ENCODE results near the gene MICAL2.

Gene MICAL2

GRCh38 chr11:12266132-12266531 lies 155.7 kb downstream of the MICAL2 start:
- TF ChIP-seq, protein P1, sequence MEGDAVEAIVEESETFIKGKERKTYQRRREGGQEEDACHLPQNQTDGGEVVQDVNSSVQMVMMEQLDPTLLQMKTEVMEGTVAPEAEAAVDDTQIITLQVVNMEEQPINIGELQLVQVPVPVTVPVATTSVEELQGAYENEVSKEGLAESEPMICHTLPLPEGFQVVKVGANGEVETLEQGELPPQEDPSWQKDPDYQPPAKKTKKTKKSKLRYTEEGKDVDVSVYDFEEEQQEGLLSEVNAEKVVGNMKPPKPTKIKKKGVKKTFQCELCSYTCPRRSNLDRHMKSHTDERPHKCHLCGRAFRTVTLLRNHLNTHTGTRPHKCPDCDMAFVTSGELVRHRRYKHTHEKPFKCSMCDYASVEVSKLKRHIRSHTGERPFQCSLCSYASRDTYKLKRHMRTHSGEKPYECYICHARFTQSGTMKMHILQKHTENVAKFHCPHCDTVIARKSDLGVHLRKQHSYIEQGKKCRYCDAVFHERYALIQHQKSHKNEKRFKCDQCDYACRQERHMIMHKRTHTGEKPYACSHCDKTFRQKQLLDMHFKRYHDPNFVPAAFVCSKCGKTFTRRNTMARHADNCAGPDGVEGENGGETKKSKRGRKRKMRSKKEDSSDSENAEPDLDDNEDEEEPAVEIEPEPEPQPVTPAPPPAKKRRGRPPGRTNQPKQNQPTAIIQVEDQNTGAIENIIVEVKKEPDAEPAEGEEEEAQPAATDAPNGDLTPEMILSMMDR (IDR thresholded peaks at IDR 0.05; ENCODE audit: low read depth, low read length, missing control alignments): no peak
- in situ Hi-C loops (cut with HindIII; ENCODE audit: low sequenced_read_pairs): loop anchor here (25.0 kb wide), 1 partner anchor 454 kb away; no protein-coding TSS in a partner anchor
- no peak for DNase-seq (ENCODE audit: low read depth)
- no peak overlapping the region for H3K4me3 ChIP-seq (ENCODE audit: low read depth, low read length)

DNA sequence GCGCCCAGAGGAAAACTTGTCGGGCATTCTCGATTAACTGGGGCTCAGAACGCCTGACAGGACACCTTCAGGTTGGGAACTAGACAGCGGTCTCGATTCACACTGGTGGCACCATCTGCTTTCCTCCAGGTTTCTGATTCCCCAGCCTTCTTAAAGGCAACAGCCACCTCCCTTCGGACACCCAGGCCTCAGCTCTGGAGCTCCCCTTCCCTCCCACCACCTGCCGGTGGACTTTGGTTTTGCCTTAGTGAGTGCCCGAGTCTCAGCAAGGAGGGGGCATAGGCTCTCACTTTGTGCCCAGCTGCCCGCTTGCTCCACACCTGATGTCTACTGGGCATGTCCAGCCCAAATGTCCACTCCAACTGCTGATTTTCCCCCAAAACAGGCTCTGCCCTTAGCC lies 156.6 kb downstream of the MICAL2 start:
- no peak overlapping the region for H3K4me3 ChIP-seq (ENCODE audit: low read depth, low read length)
- in situ Hi-C loops (cut with HindIII; ENCODE audit: low sequenced_read_pairs): loop anchor here (25.0 kb wide), 1 partner anchor 455 kb away; no protein-coding TSS in a partner anchor
- TF ChIP-seq, protein P1 (IDR thresholded peaks at IDR 0.05; ENCODE audit: low read depth, low read length, missing control alignments): no peak
- DNase-seq (ENCODE audit: low read depth): no peak

DNA sequence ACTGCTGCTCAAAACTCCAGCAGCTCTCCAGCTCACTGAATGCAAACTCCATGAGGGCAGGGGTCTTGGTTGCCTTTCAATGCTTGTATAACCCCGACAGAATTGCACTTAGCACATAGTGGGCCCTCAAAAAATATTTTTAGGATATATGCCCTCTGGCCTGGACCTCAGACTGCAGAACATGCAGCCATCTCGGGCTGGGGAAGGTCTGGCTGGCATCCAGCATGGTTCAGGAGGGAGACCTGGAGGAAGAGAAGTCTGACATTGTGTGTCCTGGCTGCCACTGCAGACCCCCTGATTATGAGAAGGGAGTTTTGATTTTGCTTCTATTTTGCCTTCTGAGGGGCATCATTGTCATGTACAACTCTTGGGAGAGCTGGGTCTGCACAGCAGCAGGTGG lies 157.5 kb downstream of the MICAL2 start:
- TF ChIP-seq, protein P1 (IDR thresholded peaks at IDR 0.05; ENCODE audit: low read depth, low read length, missing control alignments): no peak
- in situ Hi-C loops (cut with HindIII; ENCODE audit: low sequenced_read_pairs): loop anchor here (25.0 kb wide), 1 partner anchor 456 kb away; no protein-coding TSS in a partner anchor
- no peak overlapping the region for H3K4me3 ChIP-seq (ENCODE audit: low read depth, low read length)
- DNase-seq (ENCODE audit: low read depth): no peak

DNA sequence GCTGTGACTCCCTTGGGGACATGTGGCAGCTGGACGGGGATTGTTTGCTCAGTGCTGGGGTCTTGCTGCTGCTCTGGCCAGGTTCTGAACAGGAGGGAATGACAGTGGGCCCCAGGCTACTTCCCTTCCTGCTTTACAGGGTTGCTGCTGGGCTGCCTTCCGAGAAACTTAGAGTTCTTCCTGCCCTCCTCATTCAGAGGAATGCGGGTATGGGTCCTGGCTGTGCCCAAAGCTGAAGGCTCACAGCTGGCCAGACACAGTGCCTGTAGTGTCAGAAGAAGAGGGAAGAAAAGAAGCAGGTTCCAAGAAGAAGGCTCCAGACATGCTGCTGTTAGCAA lies 158.7 kb downstream of the MICAL2 start:
- TF ChIP-seq, protein P1 (IDR thresholded peaks at IDR 0.05; ENCODE audit: low read depth, low read length, missing control alignments): no peak
- in situ Hi-C loops (cut with HindIII; ENCODE audit: low sequenced_read_pairs): loop anchor here (25.0 kb wide), 1 partner anchor 457 kb away; no protein-coding TSS in a partner anchor
- no peak overlapping the region for H3K4me3 ChIP-seq (ENCODE audit: low read depth, low read length)
- no peak for DNase-seq (ENCODE audit: low read depth)

DNA sequence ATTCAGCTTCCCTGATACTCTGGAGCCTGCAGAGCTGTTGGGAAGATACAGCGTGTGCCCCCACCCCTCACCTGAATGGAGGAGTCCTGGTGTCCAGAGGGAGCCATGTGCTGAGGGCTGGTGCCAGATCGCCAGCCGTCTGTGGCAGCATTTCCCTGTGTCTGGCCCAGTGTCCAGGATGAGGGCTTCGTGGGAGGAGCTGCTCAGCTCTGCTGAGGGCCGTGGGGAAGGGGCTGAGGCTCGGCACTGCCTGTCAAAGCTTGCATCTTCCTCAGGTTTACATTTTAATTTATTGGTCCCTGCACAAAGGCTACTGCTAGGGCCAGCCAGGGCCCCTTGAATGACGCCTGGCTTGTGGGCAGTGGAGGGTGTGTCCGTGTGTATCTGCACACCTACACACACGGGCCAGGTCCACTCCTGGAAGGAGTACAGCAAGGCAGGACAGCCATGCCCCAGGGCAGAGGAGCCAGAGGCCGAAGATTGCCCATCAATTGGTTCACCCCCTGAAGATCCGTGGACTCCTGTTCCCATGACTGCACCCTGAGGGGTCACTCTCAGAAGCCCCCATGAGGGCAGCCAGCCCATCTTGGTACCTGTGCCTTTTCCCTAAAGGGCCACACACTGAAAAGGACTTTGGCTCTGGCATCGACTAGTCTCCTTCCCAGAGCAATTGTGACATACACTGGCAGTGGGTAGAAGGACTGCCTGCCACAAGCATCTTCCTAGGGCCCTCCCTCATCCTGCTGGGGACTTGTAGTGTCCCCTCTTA lies 159.2 kb downstream of the MICAL2 start:
- DNase-seq (ENCODE audit: low read depth): no peak
- no peak overlapping the region for H3K4me3 ChIP-seq (ENCODE audit: low read depth, low read length)
- in situ Hi-C loops (cut with HindIII; ENCODE audit: low sequenced_read_pairs): loop anchor here (25.0 kb wide), 1 partner anchor 457 kb away; no protein-coding TSS in a partner anchor
- TF ChIP-seq, protein P1 (IDR thresholded peaks at IDR 0.05; ENCODE audit: low read depth, low read length, missing control alignments): no peak

- TF ChIP-seq, protein P1 (IDR thresholded peaks at IDR 0.05; ENCODE audit: low read depth, low read length, missing control alignments): no peak
Measured at GRCh38 chr11:12270215-12270797, 159.9 kb downstream of the MICAL2 start.

More at GRCh38 chr11:12270215-12270797, 159.9 kb downstream of the MICAL2 start:
- no peak overlapping the region for H3K4me3 ChIP-seq (ENCODE audit: low read depth, low read length)
- DNase-seq (ENCODE audit: low read depth): no peak
- in situ Hi-C loops (cut with HindIII; ENCODE audit: low sequenced_read_pairs): loop anchor here (25.0 kb wide), 1 partner anchor 458 kb away; no protein-coding TSS in a partner anchor
